MM.1S (cell line): ENCODE measurements around the gene RALGDS.

ENCODE experiments used
- CTCF ChIP-seq: fragments of 300-600 bp; sonication (generic); IDR thresholded peaks from 2 replicates; pipeline ENCODE4 v1.5.1; 2016; ENCODE audit warnings: antibody characterized with exemption, low read length, mixed read lengths
- EZH2 ChIP-seq: fragments of 300-600 bp; sonication (generic); optimal IDR thresholded peaks from 2 replicates; pipeline ENCODE3; 2017; ENCODE audit warnings: low read depth, mild to moderate bottlenecking, antibody characterized with exemption, low read length, mixed read lengths
- EZH2phosphoT487 ChIP-seq: fragments of 300-600 bp; sonication (generic); IDR thresholded peaks from 2 replicates; pipeline ENCODE4 v1.6.1; 2018; ENCODE audit warnings: antibody characterized with exemption, low read length

DNA sequence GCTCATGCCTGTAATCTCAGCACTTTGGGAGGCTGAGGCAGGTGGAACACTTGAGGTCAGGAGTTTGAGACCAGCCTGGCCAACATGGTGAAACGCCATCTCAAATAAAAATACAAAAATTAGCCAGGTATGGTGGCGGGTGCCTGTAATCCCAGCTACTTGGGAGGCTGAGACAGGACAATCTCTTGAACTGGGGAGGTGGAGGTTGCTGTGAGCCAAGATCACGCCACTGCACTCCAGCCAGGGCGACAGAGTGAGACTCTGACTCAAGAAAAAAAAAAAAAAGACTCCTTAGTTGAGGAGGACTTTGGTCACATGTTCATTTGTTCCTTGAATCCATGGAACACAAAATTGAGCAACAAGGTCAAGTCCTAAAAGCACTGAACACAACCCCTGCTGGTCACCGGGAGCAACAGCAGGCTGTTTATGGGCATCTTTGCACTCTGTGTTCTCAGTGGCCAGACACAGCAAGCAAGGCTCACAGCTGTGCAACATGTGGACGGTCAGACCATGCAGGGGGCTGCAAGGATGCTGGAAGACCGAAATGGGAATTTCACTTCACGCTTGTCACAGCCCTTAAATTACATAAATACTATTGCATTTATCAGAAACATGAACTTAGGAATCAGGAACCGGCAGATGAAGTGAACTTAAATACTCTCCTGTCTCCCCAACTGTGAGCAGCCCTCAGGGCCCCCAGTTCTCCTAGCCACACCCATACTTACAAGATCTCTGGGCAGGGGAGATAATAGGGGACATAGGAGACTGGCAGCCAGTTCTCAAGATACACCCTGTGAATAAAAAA lies 39.9 kb upstream of the RALGDS start:
- TF ChIP-seq CTCF (peak; percentile 67), EZH2phosphoT487 (no peak), EZH2 (no peak)
